HepG2 (cell line): ENCODE results near the gene ANKRD65. TPM values are rescaled to one million over a fixed set of nuclear protein-coding genes. Genes with fewer than 3 reads are reported as not detected.

ENCODE experiments used
- ATAC-seq: fragments of 200-7000 bp; cut with Tn5 transposase; 3 replicates; pipeline ENCODE4 v1.9.1; 2020; ENCODE audit warnings: mild to moderate bottlenecking, moderate library complexity
- BruUV-seq: library from RNA; stranded (reverse); fragments of 400-500 nt; replicated peaks from 2 replicates; lab custom pipeline; 2021; lab: Mats Ljungman, UMichigan
- CTCF ChIA-PET: fragments of 300-600 bp; formaldehyde crosslinking; extraction: SDS; loops from one replicate; lab custom pipeline; 2021; ENCODE audit warnings: low total read pairs, inconsistent platforms, low intra/inter-chr PET ratio; lab: Yijun Ruan, JAX
- POLR2A ChIA-PET: fragments of 350-600 bp; sonication (Branson Sonifier 250); formaldehyde crosslinking; loops from one replicate; lab custom pipeline; 2020; ENCODE audit warnings: antibody characterized with exemption, inconsistent platforms; lab: Yijun Ruan, JAX
- DNase-seq: peaks from one replicate; pipeline ENCODE4 v3.0.0-alpha.2; 2015; ENCODE audit warnings: low spot score
- FAIRE-seq: peaks from 3 replicates; lab custom pipeline; 2011; peaks lifted over from hg19 to GRCh38; lab: Jason Lieb, UNC
- H2AFZ ChIP-seq: one replicate; pipeline ENCODE4 v1.6.1; 2011; ENCODE audit warnings: low read length, inconsistent platforms
- H3K27ac ChIP-seq: fragments of 300-600 bp; 3 replicates; pipeline ENCODE4 v1.8.0; 2011; ENCODE audit warnings: mixed run types, mild to moderate bottlenecking, mixed read lengths, low read length, inconsistent platforms; ENCODE audit not compliant: insufficient read depth; ENCODE audit errors: extremely low read length
- H3K27me3 ChIP-seq, 2 experiments: fragments of 200-600 bp in 1 of 2; 2 replicates in 1 of 2; 3 replicates in 1 of 2; pipeline versions ENCODE4 v1.6.0 to v1.8.0; 2011; ENCODE audit warnings: low read length in 2 of 2, mild to moderate bottlenecking in 2 of 2, moderate library complexity in 2 of 2, inconsistent platforms in 1 of 2; ENCODE audit not compliant: insufficient read depth in 2 of 2, control insufficient read depth in 1 of 2
- H3K36me3 ChIP-seq, 2 experiments: fragments of 200-600 bp in 1 of 2; replicated peaks in 1 of 2; 2 replicates in 1 of 2; 3 replicates in 1 of 2; pipeline versions ENCODE4 v1.5.1 to v1.8.0; 2011; ENCODE audit warnings: low read length in 2 of 2, inconsistent platforms in 1 of 2; ENCODE audit not compliant: insufficient read depth in 2 of 2, control insufficient read depth in 1 of 2
- H3K4me1 ChIP-seq: 2 replicates; pipeline ENCODE4 v1.5.1; 2012; ENCODE audit warnings: low read length, inconsistent platforms; ENCODE audit not compliant: insufficient read depth
- H3K4me2 ChIP-seq: 2 replicates; pipeline ENCODE4 v1.6.0; 2011; ENCODE audit warnings: low read depth, low read length, inconsistent platforms
- H3K4me3 ChIP-seq, 3 experiments: fragments of 200-600 bp in 1 of 3; sonication (generic), shearing (Covaris generic) in 1 of 3; replicated peaks in 1 of 3; 2 replicates each; pipeline ENCODE4 v1.5.1; 2011 to 2016; ENCODE audit warnings: low read length in 3 of 3, inconsistent platforms in 2 of 3, low read depth in 2 of 3, mild to moderate bottlenecking in 2 of 3, control low read depth in 1 of 3, mixed read lengths in 1 of 3; ENCODE audit not compliant: insufficient read depth in 1 of 3
- H3K79me2 ChIP-seq: one replicate; pipeline ENCODE4 v1.6.1; 2011; ENCODE audit warnings: low read length, inconsistent platforms; ENCODE audit not compliant: insufficient read depth
- H3K9ac ChIP-seq: 2 replicates; pipeline ENCODE4 v1.6.0; 2011; ENCODE audit warnings: mild to moderate bottlenecking, low read depth, low read length, inconsistent platforms; ENCODE audit not compliant: insufficient read depth
- H3K9me3 ChIP-seq: 2 replicates; pipeline ENCODE4 v1.5.1; 2012; ENCODE audit warnings: mild to moderate bottlenecking, low read length
- H4K20me1 ChIP-seq: 2 replicates; pipeline ENCODE4 v1.6.0; 2011; ENCODE audit warnings: inconsistent platforms, mild to moderate bottlenecking, low read length, moderate library complexity; ENCODE audit not compliant: insufficient read depth
- CEBPB ChIP-seq: IDR thresholded peaks from 2 replicates; pipeline ENCODE4 v1.6.1; 2011; ENCODE audit warnings: low read depth, low read length, improper control_type of control experiment, borderline replicate concordance
- MIER3 ChIP-seq: IDR thresholded peaks from 2 replicates; pipeline ENCODE4 v1.6.1; 2016; ENCODE audit warnings: missing compliant biosample characterization, borderline replicate concordance
- RBFOX2 ChIP-seq: fragments of 200-400 bp; formaldehyde crosslinking; IDR thresholded peaks from 2 replicates; pipeline ENCODE4 v1.6.1; 2017; ENCODE audit warnings: low read depth, mild to moderate bottlenecking, low read length
- SALL2 ChIP-seq: sonication (generic); formaldehyde crosslinking; IDR thresholded peaks from 2 replicates; pipeline ENCODE4 v1.8.1; 2023; ENCODE audit warnings: mild to moderate bottlenecking, missing genetic modification reagents, inconsistent platforms
- ZNF547 ChIP-seq: sonication (generic); formaldehyde crosslinking; IDR thresholded peaks from 2 replicates; pipeline ENCODE4 v1.5.1; 2020; ENCODE audit warnings: mild to moderate bottlenecking, missing genetic modification reagents
- WGBS: methylation state at CpG from one replicate; pipeline ENCODE4 v1.1.6; 2017; ENCODE audit warnings: low lambda C conversion rate; 5-methylcytosine and 5-hydroxymethylcytosine counted together
- in situ Hi-C: cut with HindIII; loops from 2 replicates; pipeline ENCODE4 v1.10.0; 2017; ENCODE audit warnings: low pct_unique_long_range_greater_than_20kb; ENCODE audit not compliant: extremely low pct_ligation_motif_present
- intact Hi-C: fragments of 100-400 bp; cut with micrococcal nuclease; formaldehyde crosslinking; loops from one replicate; pipeline ENCODE4 v1.10.0; 2022; ENCODE audit not compliant: unreplicated experiment
- polyA plus RNA-seq, 8 experiments: library from polyadenylated mRNA; depleted of rRNA in 3 of 8; stranded (reverse) in 7 of 8; unstranded in 1 of 8; fragments of >200 nt; fragmentation: Illumina TruSeq in 4 of 8; extraction: Trizol in 4 of 8; gene quantifications; 2 replicates each; pipeline versions ENCODE4 v1.2.1 to v1.2.3, GENCODE V29; 2011 to 2016; ENCODE audit warnings: low read depth in 4 of 8, missing spikeins in 1 of 8, mixed read lengths in 1 of 8; ENCODE audit not compliant: insufficient read depth in 1 of 8
- total RNA-seq, 5 experiments: library from RNA; depleted of rRNA; stranded (reverse); fragments of >200 nt; fragmentation: Illumina TruSeq; extraction: Trizol; gene quantifications; 2 replicates each; pipeline ENCODE4 v1.2.3, GENCODE V29; 2016; ENCODE audit warnings: low read depth in 1 of 5
- TF ChIP-seq, protein P1 (sequence below): sonication (generic); formaldehyde crosslinking; IDR thresholded peaks from 2 replicates; pipeline ENCODE4 v1.5.1; 2020; ENCODE audit warnings: mild to moderate bottlenecking, missing genetic modification reagents, moderate library complexity

ANKRD65 gene
- total and polyA plus RNA-seq, 2 of the 13 experiments (the other 11 are each of a cell fraction or from before 2014, with no cell fraction given) = 12.1 to 30.1 TPM

- TF ChIP-seq, protein P1, sequence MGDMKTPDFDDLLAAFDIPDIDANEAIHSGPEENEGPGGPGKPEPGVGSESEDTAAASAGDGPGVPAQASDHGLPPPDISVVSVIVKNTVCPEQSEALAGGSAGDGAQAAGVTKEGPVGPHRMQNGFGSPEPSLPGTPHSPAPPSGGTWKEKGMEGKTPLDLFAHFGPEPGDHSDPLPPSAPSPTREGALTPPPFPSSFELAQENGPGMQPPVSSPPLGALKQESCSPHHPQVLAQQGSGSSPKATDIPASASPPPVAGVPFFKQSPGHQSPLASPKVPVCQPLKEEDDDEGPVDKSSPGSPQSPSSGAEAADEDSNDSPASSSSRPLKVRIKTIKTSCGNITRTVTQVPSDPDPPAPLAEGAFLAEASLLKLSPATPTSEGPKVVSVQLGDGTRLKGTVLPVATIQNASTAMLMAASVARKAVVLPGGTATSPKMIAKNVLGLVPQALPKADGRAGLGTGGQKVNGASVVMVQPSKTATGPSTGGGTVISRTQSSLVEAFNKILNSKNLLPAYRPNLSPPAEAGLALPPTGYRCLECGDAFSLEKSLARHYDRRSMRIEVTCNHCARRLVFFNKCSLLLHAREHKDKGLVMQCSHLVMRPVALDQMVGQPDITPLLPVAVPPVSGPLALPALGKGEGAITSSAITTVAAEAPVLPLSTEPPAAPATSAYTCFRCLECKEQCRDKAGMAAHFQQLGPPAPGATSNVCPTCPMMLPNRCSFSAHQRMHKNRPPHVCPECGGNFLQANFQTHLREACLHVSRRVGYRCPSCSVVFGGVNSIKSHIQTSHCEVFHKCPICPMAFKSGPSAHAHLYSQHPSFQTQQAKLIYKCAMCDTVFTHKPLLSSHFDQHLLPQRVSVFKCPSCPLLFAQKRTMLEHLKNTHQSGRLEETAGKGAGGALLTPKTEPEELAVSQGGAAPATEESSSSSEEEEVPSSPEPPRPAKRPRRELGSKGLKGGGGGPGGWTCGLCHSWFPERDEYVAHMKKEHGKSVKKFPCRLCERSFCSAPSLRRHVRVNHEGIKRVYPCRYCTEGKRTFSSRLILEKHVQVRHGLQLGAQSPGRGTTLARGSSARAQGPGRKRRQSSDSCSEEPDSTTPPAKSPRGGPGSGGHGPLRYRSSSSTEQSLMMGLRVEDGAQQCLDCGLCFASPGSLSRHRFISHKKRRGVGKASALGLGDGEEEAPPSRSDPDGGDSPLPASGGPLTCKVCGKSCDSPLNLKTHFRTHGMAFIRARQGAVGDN (CRISPR knock-in tag) = peak; percentile 41; the same call in 1 of the 2 replicates
- TF ChIP-seq MIER3 (CRISPR knock-in tag) (0 out of 2 replicates have a peak, but pooled peaks have one; percentile 21), ZNF547 (CRISPR knock-in tag) (no peak), CEBPB (peak; percentile 79)
These were observed 23.1 kb downstream of the ANKRD65 start (continued) for GRCh38 chr1:1397839-1398523.

GRCh38 chr1:1395166-1395565, 25.9 kb downstream of the ANKRD65 start:
- FAIRE-seq (no peak), ATAC-seq (no peak), DNase-seq (no peak)
- Histone ChIP-seq H3K4me1 (peaks cover 17% of the 10 kb centered on the region), H3K4me2 (no peak overlapping the region), H3K9ac (no peak overlapping the region), H3K27me3 (no peaks in the 10 kb centered on the region), H4K20me1 (peaks cover 3% of the 10 kb centered on the region; the same call in 1 of the 2 replicates), H3K9me3 (no peaks in the 10 kb centered on the region), H3K79me2 (peaks cover 44% of the 10 kb centered on the region), H3K4me3 (no peak overlapping the region), H3K36me3 (peaks cover 28 to 67% of the 10 kb centered on the region in 2 experiments), H2AFZ (no peak overlapping the region), H3K27ac (no peak overlapping the region)
- POLR2A ChIA-PET = interaction anchor here (0.7 to 2.1 kb wide), 3 partner anchors 8 to 13 kb away, joined by 3 to 4 read pairs (median 3); no protein-coding TSS in a partner anchor
- CTCF ChIA-PET = no interaction called here
- in situ Hi-C loops (no loop called here), intact Hi-C loops (no loop called here)
- 96% methylated on average over 11 of the region's 11 CpGs for WGBS
- 0 out of 2 replicates have a peak, but pooled peaks have one; percentile 45 for TF ChIP-seq RBFOX2
- TF ChIP-seq SALL2 (CRISPR knock-in tag) = no peak
- no TSS peak for BruUV-seq
